Left ventricle myocardium inferior (tissue), 1 donor: ENCODE results near the gene FOSB. TPM values are rescaled to one million over a fixed set of nuclear protein-coding genes. Genes with fewer than 3 reads are reported as not detected.

Experiments used
- DNase-seq: peaks from one replicate; pipeline ENCODE4 v3.0.0-alpha.2; 2020
- H3K27ac ChIP-seq: fragments of 200-600 bp; replicated peaks from 2 replicates; pipeline ENCODE4 v1.8.0; 2021
- H3K27me3 ChIP-seq: fragments of 200-600 bp; 2 replicates; pipeline ENCODE4 v1.8.0; 2021; ENCODE audit warnings: low read depth
- H3K36me3 ChIP-seq: fragments of 200-600 bp; 2 replicates; pipeline ENCODE4 v1.8.0; 2021
- H3K4me1 ChIP-seq: fragments of 200-600 bp; 2 replicates; pipeline ENCODE4 v1.8.0; 2021
- H3K4me3 ChIP-seq: fragments of 200-600 bp; 2 replicates; pipeline ENCODE4 v1.8.0; 2021; ENCODE audit warnings: mild to moderate bottlenecking, moderate library complexity
- H3K9me3 ChIP-seq: fragments of 200-600 bp; replicated peaks from 2 replicates; pipeline ENCODE4 v1.8.0; 2021
- CTCF ChIP-seq: fragments of 200-600 bp; IDR thresholded peaks from 2 replicates; pipeline ENCODE4 v1.8.0; 2021; ENCODE audit warnings: antibody characterized with exemption, mild to moderate bottlenecking, borderline replicate concordance
- intact Hi-C: fragments of 100-400 bp; cut with micrococcal nuclease; formaldehyde crosslinking; loops from one replicate; pipeline ENCODE4 v1.11.0; 2022
- total RNA-seq: library from RNA; stranded (reverse); fragmentation: NEBNext Ultra II Directional; extraction: Animal tissue kit (Norgen Biotek cat#: 25700); gene quantifications from one replicate; pipeline ENCODE4 v1.2.1, GENCODE V29; 2021
- donor health status: DM: no; HTN: yes; CAD: no; lungs with severe emphysema.

Gene FOSB
- total RNA-seq, 1 donor from 2014 or later: 0.33 TPM

GRCh38 chr19:45514376-45515051 lies 46.7 kb downstream of the FOSB start:
- peak overlapping the region; percentile 34 for H3K4me3 ChIP-seq
- H3K36me3 ChIP-seq: peaks cover 23% of the 10 kb centered on the region
- H3K27me3 ChIP-seq: no peaks in the 10 kb centered on the region
- TF ChIP-seq CTCF: no peak
- H3K4me1 ChIP-seq: peaks cover 72% of the 10 kb centered on the region
- intact Hi-C loops: no loop called here
- no peaks in the 10 kb centered on the region for H3K9me3 ChIP-seq
- no peak for DNase-seq
- H3K27ac ChIP-seq: peak overlapping the region; percentile 85

- Histone ChIP-seq H3K4me3 (peak overlapping the region; percentile 34), H3K27me3 (no peaks in the 10 kb centered on the region), H3K36me3 (peaks cover 26% of the 10 kb centered on the region), H3K9me3 (no peaks in the 10 kb centered on the region), H3K27ac (peak overlapping the region; percentile 85), H3K4me1 (peaks cover 66% of the 10 kb centered on the region)
- intact Hi-C loops: no loop called here
- TF ChIP-seq CTCF: no peak
- DNase-seq: peak; percentile 58
Observed at GRCh38 chr19:45515081-45515624, 47.4 kb downstream of the FOSB start.

- no peak for TF ChIP-seq CTCF
- Histone ChIP-seq H3K4me3 (peak overlapping the region; percentile 34), H3K9me3 (no peaks in the 10 kb centered on the region), H3K27ac (peak overlapping the region; percentile 85), H3K27me3 (no peaks in the 10 kb centered on the region), H3K36me3 (peaks cover 34% of the 10 kb centered on the region), H3K4me1 (peaks cover 63% of the 10 kb centered on the region)
- intact Hi-C loops: no loop called here
- no peak for DNase-seq
Observed at GRCh38 chr19:45515807-45516401, 48.1 kb downstream of the FOSB start.

- H3K27me3 ChIP-seq: no peaks in the 10 kb centered on the region
- no peak for TF ChIP-seq CTCF
- intact Hi-C loops: no loop called here
- no peak overlapping the region for H3K4me3 ChIP-seq
- DNase-seq: no peak
- peaks cover 47% of the 10 kb centered on the region for H3K36me3 ChIP-seq
- peak overlapping the region; percentile 5 for H3K27ac ChIP-seq
- H3K9me3 ChIP-seq: no peaks in the 10 kb centered on the region
- H3K4me1 ChIP-seq: peaks cover 53% of the 10 kb centered on the region
Observed at GRCh38 chr19:45517238-45517637, 49.4 kb downstream of the FOSB start.

GRCh38 chr19:45517641-45518468 lies 50.1 kb downstream of the FOSB start:
- H3K27ac ChIP-seq: peak overlapping the region; percentile 5
- H3K27me3 ChIP-seq: no peaks in the 10 kb centered on the region
- intact Hi-C loops: no loop called here
- H3K36me3 ChIP-seq: peaks cover 53% of the 10 kb centered on the region
- H3K4me1 ChIP-seq: peaks cover 47% of the 10 kb centered on the region
- TF ChIP-seq CTCF: no peak
- H3K4me3 ChIP-seq: no peak overlapping the region
- DNase-seq: no peak
- H3K9me3 ChIP-seq: no peaks in the 10 kb centered on the region
